NAMALWA (cell line): ENCODE measurements around the gene SLC6A3.

Experiments used
- DNase-seq: peaks from one replicate; pipeline ENCODE4 v3.0.0-alpha.2; 2015; ENCODE audit warnings: low spot score

The SLC6A3 gene

GRCh38 chr5:1445313-1445688 is at the start of gene SLC6A3:
Gene SLC6A3 (minus strand): TSS chr5:1445440. CDS start chr5:1443197, 2,243 bp downstream.
- no peak for DNase-seq

GRCh38 chr5:1493941-1494340 is 48.7 kb upstream of the SLC6A3 start:
- DNase-seq, result no peak

- DNase-seq, result no peak
Measured at GRCh38 chr5:1493413-1493812, 48.2 kb upstream of the SLC6A3 start.

- DNase-seq, result no peak
Measured at GRCh38 chr5:1492757-1493156, 47.5 kb upstream of the SLC6A3 start.

- DNase-seq, result no peak
Measured at GRCh38 chr5:1490376-1490775, 45.1 kb upstream of the SLC6A3 start.

- no peak for DNase-seq
Measured at GRCh38 chr5:1489754-1490153, 44.5 kb upstream of the SLC6A3 start.

GRCh38 chr5:1488882-1489680 is 43.8 kb upstream of the SLC6A3 start:
- DNase-seq, result no peak

GRCh38 chr5:1487079-1487764 is 42.0 kb upstream of the SLC6A3 start:
- DNase-seq, result no peak

- DNase-seq, result no peak
Measured at GRCh38 chr5:1486271-1486670, 41.0 kb upstream of the SLC6A3 start.

- no peak for DNase-seq
Measured at GRCh38 chr5:1485579-1486118, 40.4 kb upstream of the SLC6A3 start.

- DNase-seq, result peak; percentile 96
Measured at GRCh38 chr5:1484730-1485578, 39.7 kb upstream of the SLC6A3 start.

- DNase-seq, result no peak
Measured at GRCh38 chr5:1483856-1484729, 38.9 kb upstream of the SLC6A3 start.

- no peak for DNase-seq
Measured at GRCh38 chr5:1483064-1483463, 37.8 kb upstream of the SLC6A3 start.

GRCh38 chr5:1481959-1482331 is 36.7 kb upstream of the SLC6A3 start:
- DNase-seq, result no peak

GRCh38 chr5:1481266-1481958 is 36.2 kb upstream of the SLC6A3 start:
- no peak for DNase-seq

GRCh38 chr5:1480806-1481205 is 35.6 kb upstream of the SLC6A3 start:
- no peak for DNase-seq

GRCh38 chr5:1480217-1480616 is 35.0 kb upstream of the SLC6A3 start:
- no peak for DNase-seq

GRCh38 chr5:1479581-1480188 is 34.4 kb upstream of the SLC6A3 start:
- peak; percentile 86 for DNase-seq

GRCh38 chr5:1479066-1479465 is 33.8 kb upstream of the SLC6A3 start:
- no peak for DNase-seq

GRCh38 chr5:1478271-1479035 is 33.2 kb upstream of the SLC6A3 start:
- no peak for DNase-seq
